Dermis blood vessel endothelial cell (primary cell): ENCODE results near the gene MAT2A. TPM values are rescaled to one million over a fixed set of nuclear protein-coding genes. Genes with fewer than 3 reads are reported as not detected.
"Not testable (repeated sequence)": the region's sequence is repeated elsewhere in the genome, so short reads cannot be mapped to it uniquely, and the experiment has no call there.

Experiments used
- DNase-seq: peaks from one replicate; pipeline ENCODE4 v3.0.0; 2010
- total RNA-seq: library from RNA; depleted of rRNA; stranded (reverse); fragments of >200 nt; gene quantifications from 2 replicates; pipeline ENCODE4 v1.2.3, GENCODE V29; 2014

Gene MAT2A
- total RNA-seq, 1 donor from 2014 or later = 64.3 TPM

- DNase-seq = no peak
Measured at GRCh38 chr2:85524336-85524908, 14.5 kb upstream of the MAT2A start.

GRCh38 chr2:85525029-85525428 is 13.9 kb upstream of the MAT2A start:
- DNase-seq = no peak

DNA sequence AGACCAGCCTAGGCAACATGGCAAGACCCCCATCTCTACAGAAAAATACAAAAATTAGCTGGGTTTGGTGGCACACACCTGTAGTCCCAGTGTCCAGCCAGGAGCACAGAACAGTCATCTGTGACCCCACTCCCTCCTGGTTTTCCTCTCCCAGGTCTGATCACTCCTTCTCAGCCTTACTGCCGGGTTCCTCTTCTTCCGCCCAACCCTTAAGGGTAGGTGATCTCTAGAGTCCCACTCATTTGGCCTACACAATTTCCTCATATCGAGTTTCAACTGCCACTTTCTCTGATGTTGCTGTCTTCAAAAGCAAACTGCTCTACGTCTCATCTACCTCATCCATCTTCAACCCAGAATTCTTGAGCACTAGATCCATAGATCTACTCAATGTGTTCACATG is 13.4 kb upstream of the MAT2A start:
- DNase-seq = no peak

GRCh38 chr2:85527787-85528186 is 11.2 kb upstream of the MAT2A start:
- no peak for DNase-seq

GRCh38 chr2:85528355-85528754 is 10.6 kb upstream of the MAT2A start:
- DNase-seq = no peak

- no peak for DNase-seq
Measured at GRCh38 chr2:85529809-85530208, 9.2 kb upstream of the MAT2A start.

- no peak for DNase-seq
Measured at GRCh38 chr2:85531589-85531988, 7.4 kb upstream of the MAT2A start.

DNA sequence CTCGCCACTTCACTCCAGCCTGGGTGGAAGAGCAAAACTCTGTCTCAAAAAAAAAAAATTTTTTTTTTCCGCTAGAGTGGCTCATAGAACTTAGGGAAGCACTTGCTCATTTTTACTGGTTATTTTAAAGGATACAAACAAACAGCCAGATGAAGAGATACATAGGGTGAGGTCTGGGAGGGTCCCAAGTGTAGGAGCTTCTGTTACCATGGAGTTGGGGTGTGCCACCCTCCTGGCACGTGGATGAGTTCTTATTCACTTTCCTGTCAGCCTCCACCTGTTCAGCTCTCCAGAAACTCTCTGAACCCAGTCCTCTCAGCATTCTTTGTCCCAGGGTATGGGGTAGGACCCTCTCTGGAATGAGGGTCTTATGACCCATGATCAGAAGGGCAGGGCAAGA is 4.9 kb upstream of the MAT2A start:
- no peak for DNase-seq

GRCh38 chr2:85534881-85535280 is 4.1 kb upstream of the MAT2A start:
- no peak for DNase-seq

- DNase-seq = peak; percentile 40
Measured at GRCh38 chr2:85536479-85536878, 2.5 kb upstream of the MAT2A start.

GRCh38 chr2:85537600-85538506 is 1.1 kb upstream of the MAT2A start:
- peak; percentile 74 for DNase-seq

DNA sequence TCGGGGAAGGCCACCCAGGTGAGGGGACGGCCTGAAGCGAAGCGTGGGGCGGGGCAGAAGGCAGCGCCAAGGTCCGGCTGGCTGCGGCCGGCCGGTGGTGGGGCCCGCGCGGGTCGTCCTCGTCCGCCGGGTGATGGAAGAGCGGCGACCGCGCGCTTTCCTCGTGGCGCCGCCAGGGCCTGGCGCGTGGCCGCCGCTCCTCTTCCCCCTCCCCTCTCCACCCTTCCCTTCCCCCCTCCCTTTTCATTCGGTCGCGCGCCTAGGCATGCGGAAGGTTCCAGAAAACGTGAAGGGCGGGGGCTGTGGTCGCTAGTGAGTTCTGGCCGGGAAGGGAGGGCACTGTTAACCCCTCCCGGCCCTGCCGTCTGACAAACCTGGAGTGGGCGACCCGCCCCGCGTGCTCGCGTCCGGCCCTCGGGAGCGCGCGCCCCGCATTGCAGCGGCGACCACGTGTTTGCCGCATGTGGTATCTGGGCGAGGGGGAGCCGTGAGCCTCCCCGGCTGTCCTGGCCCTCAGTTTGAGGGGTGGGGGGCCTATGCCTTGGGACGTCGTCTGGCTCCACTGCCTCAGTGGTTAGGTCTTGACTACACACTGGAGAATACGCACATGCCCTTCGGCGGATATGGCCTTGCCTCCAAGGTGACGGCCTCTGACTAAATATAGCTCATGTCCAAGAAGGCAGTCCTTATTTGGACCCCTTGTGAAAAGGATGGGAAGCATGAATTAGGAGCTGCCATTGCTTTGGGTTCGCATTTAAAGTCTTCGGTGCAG is 579 bp downstream of the MAT2A start:
- DNase-seq = peak; percentile 74

DNA sequence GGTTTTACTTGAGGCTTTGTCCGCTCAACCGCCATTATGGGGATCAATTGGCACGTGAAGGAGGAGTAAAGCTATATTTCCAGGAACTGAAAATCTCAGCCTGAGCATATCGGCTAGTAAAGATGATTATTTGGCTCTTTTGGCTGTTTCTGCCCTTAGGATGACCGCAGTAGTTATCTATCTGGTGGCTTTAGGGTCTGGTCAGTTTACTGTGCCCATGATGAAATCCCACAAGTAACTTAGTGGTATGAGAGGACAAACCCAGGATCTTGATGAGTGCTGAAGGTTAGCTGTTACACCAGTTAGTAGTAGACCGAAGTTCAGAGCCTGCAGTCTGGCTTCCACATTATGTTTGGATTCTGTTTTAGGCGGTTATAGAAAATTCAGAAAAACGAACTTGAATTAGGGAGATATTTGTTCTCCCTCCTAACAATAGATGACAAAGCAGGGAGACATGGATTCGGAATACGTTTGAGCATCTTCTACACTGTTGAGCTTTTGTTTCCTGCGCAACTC is 1.2 kb downstream of the MAT2A start:
- DNase-seq = peak; percentile 35

GRCh38 chr2:85541262-85541661 is 2.3 kb downstream of the MAT2A start:
- no peak for DNase-seq

DNA sequence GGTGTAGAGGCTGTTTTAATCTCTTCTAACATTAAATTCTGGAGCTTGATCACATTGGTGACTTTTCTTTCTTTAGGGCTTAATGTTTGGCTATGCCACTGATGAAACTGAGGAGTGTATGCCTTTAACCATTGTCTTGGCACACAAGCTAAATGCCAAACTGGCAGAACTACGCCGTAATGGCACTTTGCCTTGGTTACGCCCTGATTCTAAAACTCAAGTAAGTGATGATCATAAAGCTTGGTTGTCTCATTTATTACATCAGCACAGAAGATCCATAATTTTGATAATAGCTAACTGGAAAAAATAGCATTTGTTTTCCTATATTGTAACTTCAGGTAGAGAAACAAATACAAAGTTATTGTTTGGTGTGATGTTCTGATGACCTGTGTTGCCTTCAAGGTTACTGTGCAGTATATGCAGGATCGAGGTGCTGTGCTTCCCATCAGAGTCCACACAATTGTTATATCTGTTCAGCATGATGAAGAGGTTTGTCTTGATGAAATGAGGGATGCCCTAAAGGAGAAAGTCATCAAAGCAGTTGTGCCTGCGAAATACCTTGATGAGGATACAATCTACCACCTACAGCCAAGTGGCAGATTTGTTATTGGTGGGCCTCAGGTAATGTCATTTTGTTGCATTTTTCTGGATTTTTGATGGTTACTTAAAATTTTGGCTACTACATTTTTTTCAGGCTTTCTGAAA is 2.9 kb downstream of the MAT2A start:
- no peak for DNase-seq

- no peak for DNase-seq
Measured at GRCh38 chr2:85542777-85543176, 3.8 kb downstream of the MAT2A start.

GRCh38 chr2:85544254-85544691 is 5.3 kb downstream of the MAT2A start:
- DNase-seq = not testable (repeated sequence)

DNA sequence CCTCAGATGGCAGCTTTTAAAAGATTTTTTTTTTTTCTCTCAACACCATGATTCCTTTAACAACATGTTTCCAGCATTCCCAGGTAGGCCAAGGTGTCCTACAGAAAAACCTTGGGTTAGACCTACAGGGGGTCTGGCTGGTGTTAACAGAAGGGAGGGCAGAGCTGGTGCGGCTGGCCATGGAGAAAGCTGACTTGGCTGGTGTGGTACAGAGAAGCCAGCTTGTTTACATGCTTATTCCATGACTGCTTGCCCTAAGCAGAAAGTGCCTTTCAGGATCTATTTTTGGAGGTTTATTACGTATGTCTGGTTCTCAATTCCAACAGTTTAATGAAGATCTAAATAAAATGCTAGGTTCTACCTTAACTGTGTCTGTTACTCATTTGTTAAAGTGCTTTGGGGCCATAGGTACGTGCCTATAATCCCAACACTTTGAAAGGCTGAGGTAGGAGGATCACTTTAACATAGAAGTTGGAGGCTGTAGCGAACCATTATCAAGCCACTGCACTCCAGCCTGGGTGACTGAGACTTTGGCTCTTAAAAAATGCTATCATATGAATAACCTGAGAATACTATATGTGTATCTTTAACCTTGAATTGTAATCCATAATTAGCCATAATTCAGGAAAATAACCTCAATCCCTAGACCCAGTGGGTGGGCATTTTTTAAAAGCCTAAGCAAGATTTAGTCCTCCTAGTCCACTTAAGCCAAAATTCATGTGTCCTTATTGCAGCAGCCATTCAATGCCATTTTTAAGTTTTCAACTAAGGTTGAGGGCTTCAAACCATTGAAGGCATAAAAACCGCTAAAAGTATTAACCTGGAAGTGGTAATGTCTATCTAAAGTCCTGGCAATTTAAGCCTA is 6.2 kb downstream of the MAT2A start:
- DNase-seq = not testable (repeated sequence)

DNA sequence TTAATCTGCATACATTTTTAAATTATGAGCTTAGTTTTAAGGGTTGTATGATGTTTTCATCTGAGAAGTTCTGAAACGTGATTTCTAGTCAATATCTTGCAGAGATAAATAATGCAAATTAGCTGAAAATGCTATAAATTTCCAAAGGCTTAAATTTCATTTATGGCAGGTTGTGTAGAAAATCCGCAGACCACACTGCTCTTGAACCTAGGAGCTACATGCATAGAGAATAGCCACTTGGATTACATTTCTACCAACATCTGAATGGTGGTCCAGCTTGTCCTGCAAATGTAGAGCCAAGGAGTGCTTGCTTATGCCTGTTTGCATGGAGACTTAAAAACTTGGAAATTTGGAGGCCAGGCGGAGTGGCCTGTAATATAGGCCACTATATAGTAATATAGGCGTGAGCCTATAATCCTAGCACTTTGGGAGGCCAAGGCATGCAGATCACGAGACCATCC is 6.8 kb downstream of the MAT2A start:
- DNase-seq = no peak

DNA sequence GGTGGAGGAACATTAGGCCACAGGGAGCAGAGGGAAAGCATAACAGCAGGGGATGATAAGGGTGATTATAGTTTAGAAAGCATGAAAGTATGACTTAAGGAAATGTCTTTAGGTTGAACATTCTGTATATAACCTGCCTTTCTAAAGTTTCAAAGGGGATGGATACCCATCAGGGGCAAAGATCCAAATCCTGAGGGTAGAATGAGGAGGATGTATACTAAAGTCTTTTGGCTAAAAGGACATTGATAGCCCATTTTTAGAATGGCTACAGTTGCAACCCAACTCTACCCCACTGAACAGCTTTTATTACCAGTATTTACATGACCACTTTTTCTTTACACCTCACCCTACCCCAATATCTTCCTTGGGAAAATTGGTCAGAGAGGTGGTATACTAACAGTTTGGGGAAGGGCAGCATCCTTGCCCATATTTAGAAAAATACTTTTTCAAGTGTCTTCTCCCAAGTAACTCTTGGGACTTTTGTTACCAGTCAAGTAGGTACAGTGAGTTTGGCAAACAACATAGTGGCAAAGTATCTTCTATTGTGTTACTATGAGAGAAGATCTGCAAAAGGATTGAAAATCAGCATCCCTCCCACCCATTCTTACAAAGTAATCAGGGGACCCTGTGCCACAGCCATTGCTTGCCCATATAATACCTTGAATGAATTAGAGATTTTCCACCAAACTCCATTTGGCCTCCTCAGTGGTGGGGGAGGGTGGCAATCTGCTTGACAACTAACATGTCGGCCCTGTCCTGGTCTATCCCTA is 8.3 kb downstream of the MAT2A start:
- no peak for DNase-seq
